Smooth muscle cell (in vitro differentiated cells): Measurements from ENCODE around the gene LRRC8B. TPM values are rescaled to one million over a fixed set of nuclear protein-coding genes. Genes with fewer than 3 reads are reported as not detected.

Experiments
- DNase-seq: peaks from one replicate; lab custom pipeline; 2025; ENCODE audit not compliant: unreplicated experiment; lab: John Stamatoyannopoulos, UW
- H2AFZ ChIP-seq: fragments of 200-600 bp; sonication (generic); 2 replicates; pipeline ENCODE4 v1.6.0; 2016; ENCODE audit warnings: antibody characterized with exemption, low read depth, mild to moderate bottlenecking
- H3F3A ChIP-seq: fragments of 200-600 bp; sonication (generic); 2 replicates; pipeline ENCODE4 v1.6.0; 2017; ENCODE audit warnings: antibody characterized with exemption, low read depth
- H3K27ac ChIP-seq: fragments of 200-600 bp; sonication (generic); 2 replicates; pipeline ENCODE4 v1.5.1; 2016; ENCODE audit warnings: low read depth, mild to moderate bottlenecking
- H3K27me3 ChIP-seq: fragments of 200-600 bp; sonication (generic); 2 replicates; pipeline ENCODE4 v1.6.1; 2016; ENCODE audit warnings: low read depth, mild to moderate bottlenecking
- H3K36me3 ChIP-seq: fragments of 200-600 bp; sonication (generic); 2 replicates; pipeline ENCODE4 v1.5.1; 2016; ENCODE audit warnings: low read depth
- H3K4me1 ChIP-seq: fragments of 200-600 bp; sonication (generic); 2 replicates; pipeline ENCODE4 v1.5.1; 2016; ENCODE audit warnings: low read depth
- H3K4me2 ChIP-seq: fragments of 200-600 bp; sonication (generic); 2 replicates; pipeline ENCODE4 v1.6.0; 2016; ENCODE audit warnings: mild to moderate bottlenecking
- H3K4me3 ChIP-seq: fragments of 200-600 bp; sonication (generic); 2 replicates; pipeline ENCODE4 v1.5.1; 2016; ENCODE audit warnings: mild to moderate bottlenecking
- H3K79me2 ChIP-seq: fragments of 200-600 bp; sonication (generic); 2 replicates; pipeline ENCODE4 v1.6.0; 2016; ENCODE audit warnings: low read depth, mild to moderate bottlenecking
- H3K9ac ChIP-seq: fragments of 200-600 bp; sonication (generic); 2 replicates; pipeline ENCODE4 v1.6.0; 2016; ENCODE audit warnings: low read depth
- H3K9me3 ChIP-seq: fragments of 200-600 bp; sonication (generic); replicated peaks from 2 replicates; pipeline ENCODE4 v1.5.1; 2016; ENCODE audit warnings: low read depth
- H4K20me1 ChIP-seq: fragments of 200-600 bp; sonication (generic); 2 replicates; pipeline ENCODE4 v1.6.0; 2016; ENCODE audit warnings: low read depth
- WGBS: methylation state at CpG from one replicate; pipeline ENCODE4 v1.1.7; 2016; ENCODE audit warnings: low lambda C conversion rate; 5-methylcytosine and 5-hydroxymethylcytosine counted together
- polyA plus RNA-seq: library from polyadenylated mRNA; unstranded; fragments of >200 nt; fragmentation: Nextera tagmentation; extraction: Ambion mirVana; gene quantifications from 2 replicates; pipeline ENCODE4 v1.2.1, GENCODE V29; 2016
- total RNA-seq: library from RNA; depleted of rRNA; stranded (reverse); fragments of >200 nt; gene quantifications from 2 replicates; pipeline ENCODE4 v1.2.3, GENCODE V29; 2014
- TF ChIP-seq, protein P1 (sequence below): fragments of 200-600 bp; sonication (generic); IDR thresholded peaks from 2 replicates; pipeline ENCODE4 v1.5.1; 2017; ENCODE audit warnings: borderline replicate concordance, mild to moderate bottlenecking, antibody characterized with exemption; ENCODE audit not compliant: insufficient read depth, poor library complexity, severe bottlenecking

The LRRC8B gene
- total and polyA plus RNA-seq, 2 experiments from 2014 or later, result 1.5 to 4.6 TPM

DNA sequence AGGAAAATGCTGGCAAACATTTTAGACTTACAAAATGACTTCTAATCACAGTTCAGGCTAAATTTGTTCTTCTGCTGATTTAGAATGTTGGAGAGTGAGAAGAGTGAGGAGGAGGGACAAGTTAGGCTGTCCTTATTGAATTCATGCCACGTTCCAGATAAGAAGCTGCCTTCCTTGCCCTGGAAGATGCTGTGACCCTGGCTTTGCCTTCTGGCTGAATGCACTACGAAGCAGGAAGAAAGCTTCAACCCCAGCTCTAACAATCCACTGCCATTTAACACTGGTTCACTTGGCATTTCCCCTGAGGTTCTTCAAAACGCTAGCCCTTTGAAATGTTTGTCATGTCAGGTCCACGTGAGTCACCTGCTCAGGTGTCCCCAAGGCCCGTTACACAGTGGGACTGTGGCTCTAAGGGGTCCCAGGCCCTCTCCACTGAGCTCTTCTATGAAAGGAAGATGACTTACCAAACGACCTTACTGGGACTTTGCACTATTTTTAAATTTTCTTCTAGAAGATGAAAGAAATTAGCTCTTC, 78.3 kb downstream of the LRRC8B start:
- WGBS, result 79% methylated on average over 6 of the region's 6 CpGs
- H3K27ac ChIP-seq, result no peak overlapping the region
- no peaks in the 10 kb centered on the region for H4K20me1 ChIP-seq
- no peaks in the 10 kb centered on the region for H3K27me3 ChIP-seq
- H3F3A ChIP-seq, result no peaks in the 10 kb centered on the region
- H2AFZ ChIP-seq, result no peak overlapping the region
- H3K36me3 ChIP-seq, result no peaks in the 10 kb centered on the region
- H3K4me1 ChIP-seq, result no peaks in the 10 kb centered on the region
- no peak for DNase-seq
- no peak overlapping the region for H3K4me3 ChIP-seq
- H3K9me3 ChIP-seq, result no peaks in the 10 kb centered on the region
- TF ChIP-seq, protein P1, sequence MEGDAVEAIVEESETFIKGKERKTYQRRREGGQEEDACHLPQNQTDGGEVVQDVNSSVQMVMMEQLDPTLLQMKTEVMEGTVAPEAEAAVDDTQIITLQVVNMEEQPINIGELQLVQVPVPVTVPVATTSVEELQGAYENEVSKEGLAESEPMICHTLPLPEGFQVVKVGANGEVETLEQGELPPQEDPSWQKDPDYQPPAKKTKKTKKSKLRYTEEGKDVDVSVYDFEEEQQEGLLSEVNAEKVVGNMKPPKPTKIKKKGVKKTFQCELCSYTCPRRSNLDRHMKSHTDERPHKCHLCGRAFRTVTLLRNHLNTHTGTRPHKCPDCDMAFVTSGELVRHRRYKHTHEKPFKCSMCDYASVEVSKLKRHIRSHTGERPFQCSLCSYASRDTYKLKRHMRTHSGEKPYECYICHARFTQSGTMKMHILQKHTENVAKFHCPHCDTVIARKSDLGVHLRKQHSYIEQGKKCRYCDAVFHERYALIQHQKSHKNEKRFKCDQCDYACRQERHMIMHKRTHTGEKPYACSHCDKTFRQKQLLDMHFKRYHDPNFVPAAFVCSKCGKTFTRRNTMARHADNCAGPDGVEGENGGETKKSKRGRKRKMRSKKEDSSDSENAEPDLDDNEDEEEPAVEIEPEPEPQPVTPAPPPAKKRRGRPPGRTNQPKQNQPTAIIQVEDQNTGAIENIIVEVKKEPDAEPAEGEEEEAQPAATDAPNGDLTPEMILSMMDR, result no peak
- no peak overlapping the region for H3K9ac ChIP-seq
- no peaks in the 10 kb centered on the region for H3K79me2 ChIP-seq
- no peak overlapping the region for H3K4me2 ChIP-seq

DNA sequence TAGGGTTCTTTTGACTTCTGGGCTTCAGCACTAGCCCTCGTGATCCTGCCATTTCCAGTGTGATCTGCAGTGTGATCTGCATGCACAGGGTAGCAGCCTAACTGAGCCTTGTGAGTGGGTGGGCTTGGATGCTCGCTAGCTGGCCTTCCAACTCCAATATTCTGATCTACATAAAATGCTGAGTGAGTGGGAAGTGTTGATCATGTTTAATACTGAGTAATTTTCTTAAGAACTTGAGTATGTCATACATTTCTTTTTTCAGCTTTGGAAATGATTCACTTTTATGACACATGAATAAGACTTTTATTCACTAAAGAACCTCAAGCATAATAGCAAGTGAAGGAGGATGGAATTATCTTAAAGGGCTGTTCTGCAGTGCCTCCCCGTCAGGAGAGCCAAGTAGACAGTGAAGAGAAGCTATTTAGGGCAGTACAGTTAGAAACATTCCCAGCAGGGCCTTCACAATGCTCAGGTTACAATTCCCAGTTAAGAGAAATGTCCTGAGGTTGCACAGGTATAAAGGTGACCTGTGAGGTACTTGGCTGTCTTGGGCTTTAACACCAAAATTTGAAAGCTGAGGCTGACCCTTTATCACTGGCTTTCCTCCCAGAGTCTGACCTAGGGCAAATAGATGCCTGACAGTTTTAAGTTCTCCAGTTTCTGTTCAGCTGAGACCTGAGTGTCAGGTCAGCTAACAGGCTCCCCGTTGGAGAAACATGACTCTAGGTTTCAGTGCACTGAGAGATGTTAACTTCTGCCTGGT, 79.2 kb downstream of the LRRC8B start:
- no peaks in the 10 kb centered on the region for H3K9me3 ChIP-seq
- no peak overlapping the region for H3K4me2 ChIP-seq
- H3K79me2 ChIP-seq, result no peaks in the 10 kb centered on the region
- no peak overlapping the region for H3K4me3 ChIP-seq
- no peak overlapping the region for H2AFZ ChIP-seq
- no peaks in the 10 kb centered on the region for H3K4me1 ChIP-seq
- H3F3A ChIP-seq, result no peaks in the 10 kb centered on the region
- WGBS, result 65% methylated on average over 4 of the region's 4 CpGs
- no peak overlapping the region for H3K9ac ChIP-seq
- TF ChIP-seq, protein P1, result no peak
- H3K27ac ChIP-seq, result no peak overlapping the region
- no peaks in the 10 kb centered on the region for H3K27me3 ChIP-seq
- no peaks in the 10 kb centered on the region for H4K20me1 ChIP-seq
- H3K36me3 ChIP-seq, result no peaks in the 10 kb centered on the region
- no peak for DNase-seq

GRCh38 chr1:89604414-89604735, 79.7 kb downstream of the LRRC8B start:
- Histone ChIP-seq H3K4me3 (no peak overlapping the region), H3K9me3 (no peaks in the 10 kb centered on the region), H3K4me2 (no peak overlapping the region), H4K20me1 (no peaks in the 10 kb centered on the region), H3K27ac (no peak overlapping the region), H3K27me3 (no peaks in the 10 kb centered on the region), H3F3A (no peaks in the 10 kb centered on the region), H3K36me3 (no peaks in the 10 kb centered on the region), H3K79me2 (no peaks in the 10 kb centered on the region), H2AFZ (no peak overlapping the region), H3K4me1 (no peaks in the 10 kb centered on the region), H3K9ac (no peak overlapping the region)
- WGBS, result 98% methylated on average over 3 of the region's 3 CpGs
- TF ChIP-seq, protein P1, result no peak
- DNase-seq, result no peak

GRCh38 chr1:89605692-89606091, 81.1 kb downstream of the LRRC8B start:
- Histone ChIP-seq H3K36me3 (no peaks in the 10 kb centered on the region), H3K27me3 (no peaks in the 10 kb centered on the region), H3K9ac (no peak overlapping the region), H2AFZ (no peak overlapping the region), H3K4me2 (no peak overlapping the region), H3K4me3 (no peak overlapping the region), H3K79me2 (no peaks in the 10 kb centered on the region), H3K4me1 (no peaks in the 10 kb centered on the region), H4K20me1 (no peaks in the 10 kb centered on the region), H3K27ac (no peak overlapping the region), H3K9me3 (no peaks in the 10 kb centered on the region), H3F3A (no peaks in the 10 kb centered on the region)
- no peak for DNase-seq
- 70% methylated on average over 2 of the region's 2 CpGs for WGBS
- TF ChIP-seq, protein P1, result no peak
